ENCODE results near the gene TAS2R8. TPM values are rescaled to one million over a fixed set of nuclear protein-coding genes. Genes with fewer than 3 reads are reported as not detected.

TAS2R8 gene
- total and polyA plus RNA-seq, 8 donors: 0.09 TPM; not detected in 7

- no peak for TF ChIP-seq CTCF (IDR thresholded peaks at IDR 0.05)
- DNase-seq (no peak), ATAC-seq (no peak), FAIRE-seq (no peak)
- H3K9me3 ChIP-seq: no peaks in the 10 kb centered on the region
- H3K27me3 ChIP-seq: peaks cover 0 to 7% (median 3%) of the 10 kb centered on the region in 4 donors
- H3K4me3 ChIP-seq: no peak overlapping the region
- H3K4me1 ChIP-seq: no peaks in the 10 kb centered on the region
- no peak overlapping the region for H3K27ac ChIP-seq
- 84% methylated on average over 2 of the region's 2 CpGs for WGBS, 2 donors
- intact Hi-C loops (cut with DNase I): loop anchor here in 2 of 3 donors (10.0 kb wide), 2 partner anchors 416 to 706 kb away; no protein-coding TSS in a partner anchor
- no peaks in the 10 kb centered on the region for H3K36me3 ChIP-seq
Observed at GRCh38 chr12:10779103-10779502, 28.0 kb downstream of the TAS2R8 start.

GRCh38 chr12:10771132-10771733, 35.9 kb downstream of the TAS2R8 start:
- intact Hi-C loops (cut with DNase I): loop anchor here in 2 of 3 donors (10.0 kb wide), 2 partner anchors 424 to 714 kb away; no protein-coding TSS in a partner anchor
- peaks cover 0 to 9% (median 2%) of the 10 kb centered on the region in 4 donors for H3K27me3 ChIP-seq
- no peaks in the 10 kb centered on the region for H3K4me1 ChIP-seq
- H3K27ac ChIP-seq: no peak overlapping the region
- peak; percentile 73 to 85 (median 82) for ATAC-seq
- no peaks in the 10 kb centered on the region for H3K36me3 ChIP-seq
- WGBS, 2 donors: 0% methylated on average over 1 of the region's 1 CpG
- no peak for DNase-seq
- no peak overlapping the region for H3K4me3 ChIP-seq
- FAIRE-seq: peak; percentile 97
- no peaks in the 10 kb centered on the region for H3K9me3 ChIP-seq
- peak in 3 of 4 donors; percentile 35 to 49 (median 40) for TF ChIP-seq CTCF (IDR thresholded peaks at IDR 0.05)

- no peak for ATAC-seq
- Histone ChIP-seq H3K4me1 (no peaks in the 10 kb centered on the region), H3K27me3 (peaks cover 0 to 4% (median 0%) of the 10 kb centered on the region in 4 donors), H3K27ac (no peak overlapping the region), H3K9me3 (no peaks in the 10 kb centered on the region), H3K36me3 (no peaks in the 10 kb centered on the region), H3K4me3 (no peak overlapping the region)
- no peak for DNase-seq
- no peak for TF ChIP-seq CTCF (IDR thresholded peaks at IDR 0.05)
- no peak for FAIRE-seq
- intact Hi-C loops (cut with DNase I): loop anchor here in 1 of 3 donors (10.0 kb wide), 1 partner anchor 435 kb away; no protein-coding TSS in a partner anchor
- 21 to 36% methylated on average over 2 of the region's 2 CpGs for WGBS, 2 donors
Observed at GRCh38 chr12:10759657-10760056, 47.4 kb downstream of the TAS2R8 start.

GRCh38 chr12:10756194-10756593, 50.9 kb downstream of the TAS2R8 start:
- no peak for ATAC-seq
- no peaks in the 10 kb centered on the region for H3K9me3 ChIP-seq
- H3K36me3 ChIP-seq: no peaks in the 10 kb centered on the region
- H3K27me3 ChIP-seq: no peaks in the 10 kb centered on the region
- H3K27ac ChIP-seq: no peak overlapping the region
- 73 to 74% methylated on average over 4 of the region's 4 CpGs for WGBS, 2 donors
- FAIRE-seq: no peak
- no peak for TF ChIP-seq CTCF (IDR thresholded peaks at IDR 0.05)
- intact Hi-C loops (cut with DNase I): no loop called here
- DNase-seq: no peak
- H3K4me1 ChIP-seq: no peaks in the 10 kb centered on the region
- no peak overlapping the region for H3K4me3 ChIP-seq

Other genes with a start within 250 kb of the TAS2R8 start
- gene MAGOHB, start 193.7 kb downstream of the TAS2R8 start, total RNA-seq: 10 to 100 TPM in 2 of 6 donors, 1 to 10 TPM in 4; 5.4 to 11.4 (median 8.6) TPM
- gene MAGOHB, start 193.7 kb downstream of the TAS2R8 start, polyA plus RNA-seq: 10 to 100 TPM; 13.7 to 18.6 TPM
- gene STYK1, start 133.2 kb downstream of the TAS2R8 start, total RNA-seq: under 1 TPM in 4 of 6 donors, not detected in 2; 0.12 to 0.55 (median 0.23) TPM
- under 1 TPM; 0.04 to 0.07 TPM for gene STYK1, start 133.2 kb downstream of the TAS2R8 start, polyA plus RNA-seq
- 100 to 1,000 TPM; 241 to 444 (median 317) TPM for gene YBX3, start 84.0 kb downstream of the TAS2R8 start, total RNA-seq
- 100 to 1,000 TPM; 323 to 352 TPM for gene YBX3, start 84.0 kb downstream of the TAS2R8 start, polyA plus RNA-seq
- not detected for gene TAS2R7, start 4.7 kb downstream of the TAS2R8 start, total RNA-seq
- not detected for gene TAS2R7, start 4.7 kb downstream of the TAS2R8 start, polyA plus RNA-seq
- not detected for gene TAS2R9, start 2.9 kb upstream of the TAS2R8 start, total RNA-seq
- not detected for gene TAS2R9, start 2.9 kb upstream of the TAS2R8 start, polyA plus RNA-seq
- gene TAS2R10, start 19.1 kb upstream of the TAS2R8 start, total RNA-seq: under 1 TPM in 3 of 6 donors, not detected in 3; 0.17 to 0.28 (median 0.25) TPM
- gene TAS2R10, start 19.1 kb upstream of the TAS2R8 start, polyA plus RNA-seq: under 1 TPM in 1 of 2 donors, not detected in 1; 0.14 TPM
- gene PRR4, start 42.2 kb upstream of the TAS2R8 start, total RNA-seq: 1 to 10 TPM in 1 of 6 donors, under 1 TPM in 4, not detected in 1; 0.32 to 1.8 (median 0.55) TPM
- 1 to 10 TPM; 3.8 to 4.3 TPM for gene PRR4, start 42.2 kb upstream of the TAS2R8 start, polyA plus RNA-seq
- 10 to 100 TPM in 1 of 6 donors, 1 to 10 TPM in 5; 4.7 to 11.0 (median 6.7) TPM for gene PRH1, start 77.0 kb upstream of the TAS2R8 start, total RNA-seq
- gene PRH1, start 77.0 kb upstream of the TAS2R8 start, polyA plus RNA-seq: 1 to 10 TPM; 2.0 to 2.5 TPM
- under 1 TPM; 0.47 to 0.91 (median 0.72) TPM for gene TAS2R13, start 102.3 kb upstream of the TAS2R8 start, total RNA-seq
- gene TAS2R13, start 102.3 kb upstream of the TAS2R8 start, polyA plus RNA-seq: not detected
- not detected for gene PRH2, start 122.0 kb upstream of the TAS2R8 start, total RNA-seq
- gene PRH2, start 122.0 kb upstream of the TAS2R8 start, polyA plus RNA-seq: under 1 TPM in 1 of 2 donors, not detected in 1; 0.42 TPM
- 1 to 10 TPM in 1 of 6 donors, under 1 TPM in 5; 0.83 to 1.7 (median 0.88) TPM for gene TAS2R14, start 132.0 kb upstream of the TAS2R8 start, total RNA-seq
- gene TAS2R14, start 132.0 kb upstream of the TAS2R8 start, polyA plus RNA-seq: 1 to 10 TPM in 1 of 2 donors, under 1 TPM in 1; 0.91 to 1.5 TPM
- gene TAS2R50, start 179.6 kb upstream of the TAS2R8 start, total RNA-seq: under 1 TPM; 0.40 to 0.74 (median 0.60) TPM
- not detected for gene TAS2R50, start 179.6 kb upstream of the TAS2R8 start, polyA plus RNA-seq
- gene TAS2R20, start 191.0 kb upstream of the TAS2R8 start, total RNA-seq: under 1 TPM; 0.42 to 0.98 (median 0.76) TPM
- under 1 TPM in 1 of 2 donors, not detected in 1; 0.35 TPM for gene TAS2R20, start 191.0 kb upstream of the TAS2R8 start, polyA plus RNA-seq
- gene TAS2R19, start 215.3 kb upstream of the TAS2R8 start, total RNA-seq: 1 to 10 TPM in 3 of 6 donors, under 1 TPM in 3; 0.76 to 2.0 (median 1.2) TPM
- under 1 TPM; 0.19 to 0.28 TPM for gene TAS2R19, start 215.3 kb upstream of the TAS2R8 start, polyA plus RNA-seq
- gene TAS2R31, start 224.1 kb upstream of the TAS2R8 start, total RNA-seq: 1 to 10 TPM in 5 of 6 donors, under 1 TPM in 1; 0.85 to 2.9 (median 1.6) TPM
- under 1 TPM; 0.23 TPM for gene TAS2R31, start 224.1 kb upstream of the TAS2R8 start, polyA plus RNA-seq